LNCaP clone FGC (cell line): Measurements from ENCODE around the gene SLF1.

Experiments used
- DNase-seq: peaks from one replicate; pipeline ENCODE4 v3.0.0-alpha.2; 2011; ENCODE audit warnings: low read depth
- H3K4me3 ChIP-seq: 2 replicates; pipeline ENCODE4 v1.5.1; 2011; ENCODE audit warnings: mild to moderate bottlenecking, low read depth, low read length, control low read depth
- TF ChIP-seq, protein P1 (sequence below): IDR thresholded peaks from 2 replicates; pipeline ENCODE4 v1.5.1; 2012; ENCODE audit warnings: mild to moderate bottlenecking; ENCODE audit not compliant: control insufficient read depth, insufficient read depth; ENCODE audit errors: extremely low read depth

Gene SLF1

DNA sequence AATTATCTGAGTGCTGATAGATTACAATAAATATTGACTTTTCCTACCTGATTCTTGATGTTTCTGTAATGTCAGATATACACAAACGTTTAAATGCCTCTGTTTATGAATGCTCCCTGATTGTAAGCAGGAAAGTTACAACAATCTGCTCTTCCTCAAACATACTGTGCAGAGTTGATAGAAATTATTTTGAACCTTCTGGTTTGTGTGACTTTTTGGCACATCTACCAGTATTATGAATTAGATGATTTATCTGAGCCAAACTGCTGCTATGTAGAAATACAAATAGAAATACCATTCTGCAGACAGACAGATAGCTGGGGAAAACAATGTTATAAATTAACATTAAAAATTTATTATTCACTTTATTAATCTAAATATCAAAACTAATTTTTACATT is 113.0 kb downstream of the SLF1 start:
- TF ChIP-seq, protein P1, sequence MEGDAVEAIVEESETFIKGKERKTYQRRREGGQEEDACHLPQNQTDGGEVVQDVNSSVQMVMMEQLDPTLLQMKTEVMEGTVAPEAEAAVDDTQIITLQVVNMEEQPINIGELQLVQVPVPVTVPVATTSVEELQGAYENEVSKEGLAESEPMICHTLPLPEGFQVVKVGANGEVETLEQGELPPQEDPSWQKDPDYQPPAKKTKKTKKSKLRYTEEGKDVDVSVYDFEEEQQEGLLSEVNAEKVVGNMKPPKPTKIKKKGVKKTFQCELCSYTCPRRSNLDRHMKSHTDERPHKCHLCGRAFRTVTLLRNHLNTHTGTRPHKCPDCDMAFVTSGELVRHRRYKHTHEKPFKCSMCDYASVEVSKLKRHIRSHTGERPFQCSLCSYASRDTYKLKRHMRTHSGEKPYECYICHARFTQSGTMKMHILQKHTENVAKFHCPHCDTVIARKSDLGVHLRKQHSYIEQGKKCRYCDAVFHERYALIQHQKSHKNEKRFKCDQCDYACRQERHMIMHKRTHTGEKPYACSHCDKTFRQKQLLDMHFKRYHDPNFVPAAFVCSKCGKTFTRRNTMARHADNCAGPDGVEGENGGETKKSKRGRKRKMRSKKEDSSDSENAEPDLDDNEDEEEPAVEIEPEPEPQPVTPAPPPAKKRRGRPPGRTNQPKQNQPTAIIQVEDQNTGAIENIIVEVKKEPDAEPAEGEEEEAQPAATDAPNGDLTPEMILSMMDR = no peak
- DNase-seq = no peak

GRCh38 chr5:94736498-94736897 is 118.0 kb downstream of the SLF1 start:
- TF ChIP-seq, protein P1 = no peak
- H3K4me3 ChIP-seq = no peak overlapping the region
- no peak for DNase-seq

More for the DNA sequence above, 113.0 kb downstream of the SLF1 start:
- no peak overlapping the region for H3K4me3 ChIP-seq

- H3K4me3 ChIP-seq = no peak overlapping the region
- TF ChIP-seq, protein P1 = no peak
- DNase-seq = no peak
Measured at GRCh38 chr5:94740286-94740685, 121.8 kb downstream of the SLF1 start.

DNA sequence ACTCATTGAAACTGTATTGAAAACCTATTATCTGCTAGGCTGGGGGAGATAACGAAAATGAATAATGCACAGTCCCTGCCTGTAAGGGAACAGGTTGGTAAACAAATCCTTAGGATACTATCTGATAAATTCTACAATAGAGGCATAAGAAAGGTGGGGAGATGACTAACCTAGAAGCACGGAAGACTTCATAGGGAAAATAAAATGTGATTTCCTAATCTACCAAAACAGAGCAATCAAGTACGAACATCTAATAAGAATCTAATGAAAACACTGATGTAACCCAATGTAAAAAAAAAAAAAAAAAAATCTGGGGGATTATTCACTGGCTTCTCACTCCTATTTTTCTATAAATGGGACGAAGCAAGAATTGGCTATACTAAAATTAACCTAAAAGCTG is 124.4 kb downstream of the SLF1 start:
- DNase-seq = no peak
- H3K4me3 ChIP-seq = no peak overlapping the region
- TF ChIP-seq, protein P1 = no peak

- H3K4me3 ChIP-seq = no peak overlapping the region
- TF ChIP-seq, protein P1 = no peak
- DNase-seq = no peak
Measured at GRCh38 chr5:94744906-94745305, 126.4 kb downstream of the SLF1 start.

- DNase-seq = no peak
- TF ChIP-seq, protein P1 = no peak
- H3K4me3 ChIP-seq = no peak overlapping the region
Measured at GRCh38 chr5:94745786-94746730, 127.6 kb downstream of the SLF1 start.

DNA sequence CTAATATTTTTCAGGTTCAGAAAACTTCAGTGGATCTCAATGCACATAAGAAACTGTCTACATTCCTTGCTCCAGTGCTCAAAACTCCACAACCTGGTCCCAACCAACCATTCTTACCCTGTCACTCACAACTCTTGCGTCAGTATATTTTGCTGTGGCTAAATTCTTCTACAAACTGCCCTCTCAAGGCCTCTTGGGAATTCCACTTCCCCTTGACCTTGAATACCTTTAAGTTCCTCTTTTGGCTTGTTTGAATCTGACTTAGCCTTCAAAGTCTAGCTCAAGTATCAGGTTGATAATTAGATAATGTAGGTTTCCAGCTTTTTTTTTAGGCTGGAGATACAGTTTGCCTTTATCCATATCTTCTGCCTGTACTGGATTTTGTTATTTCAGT is 128.3 kb downstream of the SLF1 start:
- no peak overlapping the region for H3K4me3 ChIP-seq
- TF ChIP-seq, protein P1 = no peak
- no peak for DNase-seq
